HL-60 (cell line): ENCODE results near the gene RIPPLY3.

Experiments
- DNase-seq, 2 experiments: peaks; one replicate each; pipeline ENCODE4 v3.0.0-alpha.2; 2010 to 2020; ENCODE audit warnings: low read depth in 1 of 2, low spot score in 1 of 2
- H3K27ac ChIP-seq: fragments of 250-450 bp; sonication (Bioruptor Pico); replicated peaks from 2 replicates; pipeline ENCODE4 v1.5.1; 2020; ENCODE audit warnings: mild to moderate bottlenecking, moderate library complexity
- H3K27me3 ChIP-seq: fragments of 250-450 bp; sonication (Bioruptor Pico); 2 replicates; pipeline ENCODE4 v1.5.1; 2021; ENCODE audit warnings: mild to moderate bottlenecking, moderate library complexity; ENCODE audit not compliant: insufficient read depth, poor library complexity, severe bottlenecking
- H3K4me3 ChIP-seq: replicated peaks from 2 replicates; pipeline ENCODE4 v1.5.1; 2011; ENCODE audit warnings: mild to moderate bottlenecking, control low read depth, low read length; ENCODE audit not compliant: insufficient read depth
- GABPA ChIP-seq: IDR thresholded peaks from 2 replicates; pipeline ENCODE4 v1.6.1; 2012; ENCODE audit warnings: low read depth
- POLR2AphosphoS5 ChIP-seq: IDR thresholded peaks from 2 replicates; pipeline ENCODE4 v1.6.1; 2012; ENCODE audit warnings: low read depth
- SPI1 ChIP-seq: IDR thresholded peaks from 2 replicates; pipeline ENCODE4 v1.6.1; 2012; ENCODE audit warnings: low read depth, mild to moderate bottlenecking, borderline replicate concordance
- TF ChIP-seq, protein P1 (sequence below): IDR thresholded peaks from one replicate; pipeline ENCODE4 v1.5.1; 2011; ENCODE audit warnings: low read length, control low read depth, inconsistent platforms; ENCODE audit not compliant: insufficient read depth
- TF ChIP-seq, protein P2 (sequence below): IDR thresholded peaks from 2 replicates; pipeline ENCODE4 v1.6.1; 2012; ENCODE audit warnings: low read depth; ENCODE audit not compliant: insufficient replicate concordance

RIPPLY3 gene

DNA sequence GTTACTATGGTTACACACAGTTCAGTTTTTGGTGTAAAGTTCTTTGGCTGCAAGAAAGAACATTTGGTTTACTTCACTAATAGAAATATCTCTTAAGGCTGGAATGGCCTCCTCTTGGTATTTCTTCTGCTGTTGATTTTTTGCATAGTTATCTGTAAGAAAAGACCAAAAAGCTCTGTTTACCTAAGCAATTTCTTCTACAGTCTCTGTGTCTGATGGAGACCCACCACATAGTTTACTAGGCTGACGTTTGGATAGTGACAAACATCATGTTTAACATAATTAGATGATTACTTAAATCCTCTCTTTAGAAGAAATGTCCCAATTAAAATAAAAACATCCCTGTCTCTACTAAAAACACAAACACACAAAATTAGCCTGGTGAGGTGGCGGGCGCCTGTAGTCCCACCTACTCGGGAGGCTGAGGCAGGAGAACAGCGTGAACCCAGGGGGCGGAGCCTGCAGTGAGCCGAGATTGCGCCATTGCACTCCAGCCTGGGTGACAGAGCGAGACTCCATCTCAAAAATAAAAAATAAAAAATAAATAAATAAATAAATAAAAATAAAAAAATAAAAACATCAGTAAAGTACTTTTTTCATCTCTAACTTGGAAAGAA, 59.2 kb downstream of the RIPPLY3 start:
- Histone ChIP-seq H3K27ac (no peak overlapping the region), H3K27me3 (no peaks in the 10 kb centered on the region), H3K4me3 (no peak overlapping the region)
- DNase-seq, result no peak
- TF ChIP-seq POLR2AphosphoS5 (no peak), SPI1 (no peak), GABPA (no peak)
- TF ChIP-seq, protein P1, sequence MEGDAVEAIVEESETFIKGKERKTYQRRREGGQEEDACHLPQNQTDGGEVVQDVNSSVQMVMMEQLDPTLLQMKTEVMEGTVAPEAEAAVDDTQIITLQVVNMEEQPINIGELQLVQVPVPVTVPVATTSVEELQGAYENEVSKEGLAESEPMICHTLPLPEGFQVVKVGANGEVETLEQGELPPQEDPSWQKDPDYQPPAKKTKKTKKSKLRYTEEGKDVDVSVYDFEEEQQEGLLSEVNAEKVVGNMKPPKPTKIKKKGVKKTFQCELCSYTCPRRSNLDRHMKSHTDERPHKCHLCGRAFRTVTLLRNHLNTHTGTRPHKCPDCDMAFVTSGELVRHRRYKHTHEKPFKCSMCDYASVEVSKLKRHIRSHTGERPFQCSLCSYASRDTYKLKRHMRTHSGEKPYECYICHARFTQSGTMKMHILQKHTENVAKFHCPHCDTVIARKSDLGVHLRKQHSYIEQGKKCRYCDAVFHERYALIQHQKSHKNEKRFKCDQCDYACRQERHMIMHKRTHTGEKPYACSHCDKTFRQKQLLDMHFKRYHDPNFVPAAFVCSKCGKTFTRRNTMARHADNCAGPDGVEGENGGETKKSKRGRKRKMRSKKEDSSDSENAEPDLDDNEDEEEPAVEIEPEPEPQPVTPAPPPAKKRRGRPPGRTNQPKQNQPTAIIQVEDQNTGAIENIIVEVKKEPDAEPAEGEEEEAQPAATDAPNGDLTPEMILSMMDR, result no peak
- TF ChIP-seq, protein P2, sequence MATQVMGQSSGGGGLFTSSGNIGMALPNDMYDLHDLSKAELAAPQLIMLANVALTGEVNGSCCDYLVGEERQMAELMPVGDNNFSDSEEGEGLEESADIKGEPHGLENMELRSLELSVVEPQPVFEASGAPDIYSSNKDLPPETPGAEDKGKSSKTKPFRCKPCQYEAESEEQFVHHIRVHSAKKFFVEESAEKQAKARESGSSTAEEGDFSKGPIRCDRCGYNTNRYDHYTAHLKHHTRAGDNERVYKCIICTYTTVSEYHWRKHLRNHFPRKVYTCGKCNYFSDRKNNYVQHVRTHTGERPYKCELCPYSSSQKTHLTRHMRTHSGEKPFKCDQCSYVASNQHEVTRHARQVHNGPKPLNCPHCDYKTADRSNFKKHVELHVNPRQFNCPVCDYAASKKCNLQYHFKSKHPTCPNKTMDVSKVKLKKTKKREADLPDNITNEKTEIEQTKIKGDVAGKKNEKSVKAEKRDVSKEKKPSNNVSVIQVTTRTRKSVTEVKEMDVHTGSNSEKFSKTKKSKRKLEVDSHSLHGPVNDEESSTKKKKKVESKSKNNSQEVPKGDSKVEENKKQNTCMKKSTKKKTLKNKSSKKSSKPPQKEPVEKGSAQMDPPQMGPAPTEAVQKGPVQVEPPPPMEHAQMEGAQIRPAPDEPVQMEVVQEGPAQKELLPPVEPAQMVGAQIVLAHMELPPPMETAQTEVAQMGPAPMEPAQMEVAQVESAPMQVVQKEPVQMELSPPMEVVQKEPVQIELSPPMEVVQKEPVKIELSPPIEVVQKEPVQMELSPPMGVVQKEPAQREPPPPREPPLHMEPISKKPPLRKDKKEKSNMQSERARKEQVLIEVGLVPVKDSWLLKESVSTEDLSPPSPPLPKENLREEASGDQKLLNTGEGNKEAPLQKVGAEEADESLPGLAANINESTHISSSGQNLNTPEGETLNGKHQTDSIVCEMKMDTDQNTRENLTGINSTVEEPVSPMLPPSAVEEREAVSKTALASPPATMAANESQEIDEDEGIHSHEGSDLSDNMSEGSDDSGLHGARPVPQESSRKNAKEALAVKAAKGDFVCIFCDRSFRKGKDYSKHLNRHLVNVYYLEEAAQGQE, result no peak
